22Rv1 (cell line): Measurements from ENCODE around the gene MTHFD1L.

Source experiments
- ZFX ChIP-seq: fragments of 450-650 bp; IDR thresholded peaks from 2 replicates; pipeline ENCODE4 v1.6.1; 2017; ENCODE audit warnings: antibody characterized with exemption, borderline replicate concordance
- TF ChIP-seq, protein P1 (sequence below): fragments of 450-650 bp; IDR thresholded peaks from 2 replicates; pipeline ENCODE4 v1.5.1; 2017; ENCODE audit warnings: mild to moderate bottlenecking

DNA sequence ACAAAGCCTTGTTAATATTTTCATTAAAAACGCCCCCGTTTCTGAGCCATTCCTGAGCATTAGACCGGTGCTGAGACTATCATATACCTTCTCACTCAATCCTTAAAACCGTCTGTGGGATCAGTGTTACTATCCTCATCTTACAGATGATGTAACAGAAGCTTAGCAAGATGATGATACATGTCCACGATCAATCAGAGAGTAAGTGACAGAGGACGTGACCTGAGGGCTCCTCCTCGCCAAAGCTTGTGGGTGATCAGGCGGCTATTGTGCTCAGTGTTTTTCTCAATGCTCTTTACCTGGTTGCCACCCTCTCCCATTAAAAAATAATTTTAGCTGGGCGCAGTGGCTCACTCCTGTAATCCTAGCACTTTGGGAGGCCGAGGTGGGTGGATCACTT, 113.1 kb downstream of the MTHFD1L start:
- TF ChIP-seq, protein P1, sequence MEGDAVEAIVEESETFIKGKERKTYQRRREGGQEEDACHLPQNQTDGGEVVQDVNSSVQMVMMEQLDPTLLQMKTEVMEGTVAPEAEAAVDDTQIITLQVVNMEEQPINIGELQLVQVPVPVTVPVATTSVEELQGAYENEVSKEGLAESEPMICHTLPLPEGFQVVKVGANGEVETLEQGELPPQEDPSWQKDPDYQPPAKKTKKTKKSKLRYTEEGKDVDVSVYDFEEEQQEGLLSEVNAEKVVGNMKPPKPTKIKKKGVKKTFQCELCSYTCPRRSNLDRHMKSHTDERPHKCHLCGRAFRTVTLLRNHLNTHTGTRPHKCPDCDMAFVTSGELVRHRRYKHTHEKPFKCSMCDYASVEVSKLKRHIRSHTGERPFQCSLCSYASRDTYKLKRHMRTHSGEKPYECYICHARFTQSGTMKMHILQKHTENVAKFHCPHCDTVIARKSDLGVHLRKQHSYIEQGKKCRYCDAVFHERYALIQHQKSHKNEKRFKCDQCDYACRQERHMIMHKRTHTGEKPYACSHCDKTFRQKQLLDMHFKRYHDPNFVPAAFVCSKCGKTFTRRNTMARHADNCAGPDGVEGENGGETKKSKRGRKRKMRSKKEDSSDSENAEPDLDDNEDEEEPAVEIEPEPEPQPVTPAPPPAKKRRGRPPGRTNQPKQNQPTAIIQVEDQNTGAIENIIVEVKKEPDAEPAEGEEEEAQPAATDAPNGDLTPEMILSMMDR, result no peak
- TF ChIP-seq ZFX, result no peak
